GM23338 (cell line): ENCODE data around the gene SLC25A42.

Experiments
- CREB1 ChIP-seq: fragments of 250-450 bp; sonication (Bioruptor Pico); IDR thresholded peaks from 2 replicates; pipeline ENCODE4 v1.5.0; 2020; ENCODE audit warnings: low read depth, mild to moderate bottlenecking, moderate library complexity
- EZH2 ChIP-seq: fragments of 200-600 bp; sonication (generic); IDR thresholded peaks from one replicate; pipeline ENCODE4 v1.8.0; 2017; ENCODE audit warnings: antibody characterized with exemption, mild to moderate bottlenecking, low read depth; ENCODE audit not compliant: unreplicated experiment
- EZH2phosphoT487 ChIP-seq: fragments of 200-600 bp; sonication (generic); IDR thresholded peaks from one replicate; pipeline ENCODE4 v1.8.1; 2018; ENCODE audit warnings: antibody characterized with exemption; ENCODE audit not compliant: unreplicated experiment
- JUNB ChIP-seq: IDR thresholded peaks from one replicate; pipeline ENCODE4 v1.6.1; 2016; ENCODE audit warnings: antibody characterized with exemption; ENCODE audit not compliant: unreplicated experiment
- NANOG ChIP-seq: IDR thresholded peaks from 2 replicates; pipeline ENCODE4 v1.6.1; 2016; ENCODE audit warnings: antibody characterized with exemption, borderline replicate concordance
- POLR2AphosphoS5 ChIP-seq: IDR thresholded peaks from 2 replicates; pipeline ENCODE4 v1.6.1; 2016; ENCODE audit warnings: antibody characterized with exemption, low read depth
- ZNF331 ChIP-seq: fragments of 250-450 bp; sonication (Bioruptor Pico); IDR thresholded peaks from 2 replicates; pipeline ENCODE4 v1.5.0; 2020; ENCODE audit warnings: low read depth, mild to moderate bottlenecking, moderate library complexity
- TF ChIP-seq, protein P1 (sequence below), 2 experiments: fragments of 200-600 bp in 1 of 2; sonication (generic) in 1 of 2; conservative IDR thresholded peaks; 2 replicates each; pipeline versions ENCODE4 v1.5.1 to v1.6.1; 2016 to 2017; ENCODE audit warnings: antibody characterized with exemption in 2 of 2, low read depth in 2 of 2, mild to moderate bottlenecking in 2 of 2, moderate library complexity in 1 of 2
- TF ChIP-seq, protein P2 (sequence below): IDR thresholded peaks from one replicate; pipeline ENCODE4 v1.6.1; 2018; ENCODE audit warnings: antibody characterized with exemption; ENCODE audit not compliant: unreplicated experiment

DNA sequence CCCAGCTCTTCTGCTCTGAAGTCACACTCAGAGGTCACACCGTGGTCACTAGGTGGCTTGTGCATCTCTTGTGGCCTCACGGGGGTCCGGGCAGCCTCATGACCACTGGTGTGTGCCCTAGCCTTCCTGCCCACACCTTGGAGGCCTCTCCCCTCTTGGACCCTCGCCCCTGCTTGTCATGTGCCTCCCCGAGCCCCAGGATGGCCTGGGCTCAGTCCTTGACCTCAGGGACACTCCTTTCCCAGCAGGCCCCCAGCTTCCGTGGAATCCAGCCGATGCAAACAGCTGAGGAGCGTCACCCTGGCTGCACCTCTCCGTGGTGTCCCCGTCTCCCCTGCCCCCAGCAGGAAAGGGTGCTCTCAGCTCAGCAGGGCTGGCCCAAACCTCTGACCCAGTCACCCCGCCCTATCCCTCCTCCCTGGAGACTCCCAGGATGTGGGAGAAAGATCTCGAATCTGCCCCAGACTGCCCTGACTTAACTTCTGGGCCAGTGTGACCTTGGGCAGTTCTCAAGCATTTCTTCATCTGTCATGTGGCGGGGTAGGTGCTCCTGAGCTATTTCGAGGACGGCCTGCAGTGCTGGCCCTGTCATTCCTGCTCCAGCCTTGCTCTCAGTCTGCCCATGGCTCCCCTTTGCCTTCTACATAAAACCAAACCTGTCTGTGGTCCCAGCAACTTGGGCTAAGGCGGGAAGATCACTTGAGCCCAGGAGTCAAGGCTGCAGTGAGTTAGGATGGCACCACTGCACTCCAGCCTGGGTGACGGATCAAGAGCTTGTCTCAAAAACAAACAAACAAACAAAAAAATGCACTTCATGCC, 4.6 kb upstream of the SLC25A42 start:
- TF ChIP-seq, protein P1, sequence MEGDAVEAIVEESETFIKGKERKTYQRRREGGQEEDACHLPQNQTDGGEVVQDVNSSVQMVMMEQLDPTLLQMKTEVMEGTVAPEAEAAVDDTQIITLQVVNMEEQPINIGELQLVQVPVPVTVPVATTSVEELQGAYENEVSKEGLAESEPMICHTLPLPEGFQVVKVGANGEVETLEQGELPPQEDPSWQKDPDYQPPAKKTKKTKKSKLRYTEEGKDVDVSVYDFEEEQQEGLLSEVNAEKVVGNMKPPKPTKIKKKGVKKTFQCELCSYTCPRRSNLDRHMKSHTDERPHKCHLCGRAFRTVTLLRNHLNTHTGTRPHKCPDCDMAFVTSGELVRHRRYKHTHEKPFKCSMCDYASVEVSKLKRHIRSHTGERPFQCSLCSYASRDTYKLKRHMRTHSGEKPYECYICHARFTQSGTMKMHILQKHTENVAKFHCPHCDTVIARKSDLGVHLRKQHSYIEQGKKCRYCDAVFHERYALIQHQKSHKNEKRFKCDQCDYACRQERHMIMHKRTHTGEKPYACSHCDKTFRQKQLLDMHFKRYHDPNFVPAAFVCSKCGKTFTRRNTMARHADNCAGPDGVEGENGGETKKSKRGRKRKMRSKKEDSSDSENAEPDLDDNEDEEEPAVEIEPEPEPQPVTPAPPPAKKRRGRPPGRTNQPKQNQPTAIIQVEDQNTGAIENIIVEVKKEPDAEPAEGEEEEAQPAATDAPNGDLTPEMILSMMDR (conservative IDR thresholded peaks at IDR 0.05; ENCODE audit: low read depth in 2 of 2) = no peak
- TF ChIP-seq CREB1 (CRISPR knock-in tag) (no peak), EZH2phosphoT487 (no peak), ZNF331 (CRISPR knock-in tag) (no peak), POLR2AphosphoS5 (no peak), EZH2 (no peak), NANOG (no peak), JUNB (no peak)
- TF ChIP-seq, protein P2, sequence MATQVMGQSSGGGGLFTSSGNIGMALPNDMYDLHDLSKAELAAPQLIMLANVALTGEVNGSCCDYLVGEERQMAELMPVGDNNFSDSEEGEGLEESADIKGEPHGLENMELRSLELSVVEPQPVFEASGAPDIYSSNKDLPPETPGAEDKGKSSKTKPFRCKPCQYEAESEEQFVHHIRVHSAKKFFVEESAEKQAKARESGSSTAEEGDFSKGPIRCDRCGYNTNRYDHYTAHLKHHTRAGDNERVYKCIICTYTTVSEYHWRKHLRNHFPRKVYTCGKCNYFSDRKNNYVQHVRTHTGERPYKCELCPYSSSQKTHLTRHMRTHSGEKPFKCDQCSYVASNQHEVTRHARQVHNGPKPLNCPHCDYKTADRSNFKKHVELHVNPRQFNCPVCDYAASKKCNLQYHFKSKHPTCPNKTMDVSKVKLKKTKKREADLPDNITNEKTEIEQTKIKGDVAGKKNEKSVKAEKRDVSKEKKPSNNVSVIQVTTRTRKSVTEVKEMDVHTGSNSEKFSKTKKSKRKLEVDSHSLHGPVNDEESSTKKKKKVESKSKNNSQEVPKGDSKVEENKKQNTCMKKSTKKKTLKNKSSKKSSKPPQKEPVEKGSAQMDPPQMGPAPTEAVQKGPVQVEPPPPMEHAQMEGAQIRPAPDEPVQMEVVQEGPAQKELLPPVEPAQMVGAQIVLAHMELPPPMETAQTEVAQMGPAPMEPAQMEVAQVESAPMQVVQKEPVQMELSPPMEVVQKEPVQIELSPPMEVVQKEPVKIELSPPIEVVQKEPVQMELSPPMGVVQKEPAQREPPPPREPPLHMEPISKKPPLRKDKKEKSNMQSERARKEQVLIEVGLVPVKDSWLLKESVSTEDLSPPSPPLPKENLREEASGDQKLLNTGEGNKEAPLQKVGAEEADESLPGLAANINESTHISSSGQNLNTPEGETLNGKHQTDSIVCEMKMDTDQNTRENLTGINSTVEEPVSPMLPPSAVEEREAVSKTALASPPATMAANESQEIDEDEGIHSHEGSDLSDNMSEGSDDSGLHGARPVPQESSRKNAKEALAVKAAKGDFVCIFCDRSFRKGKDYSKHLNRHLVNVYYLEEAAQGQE = no peak
